GM10248 (cell line): Measurements from ENCODE around the gene SLC37A1.

ENCODE experiments used
- CTCF ChIA-PET: fragments of 300-600 bp; sonication (Branson Sonifier 250); formaldehyde crosslinking; extraction: SDS; loops from one replicate; lab custom pipeline; 2021; ENCODE audit warnings: antibody characterized with exemption; lab: Yijun Ruan, JAX
- POLR2A ChIA-PET: fragments of 350-650 bp; sonication (Branson Sonifier 250); formaldehyde crosslinking; extraction: SDS; loops from one replicate; lab custom pipeline; 2020; ENCODE audit warnings: antibody characterized with exemption; lab: Yijun Ruan, JAX
- DNase-seq: peaks from one replicate; pipeline ENCODE4 v3.0.0; 2012; ENCODE audit errors: extremely low spot score
- CTCF ChIP-seq: IDR thresholded peaks from 2 replicates; pipeline ENCODE4 v1.5.1; 2012; ENCODE audit warnings: mild to moderate bottlenecking, low read depth; ENCODE audit errors: extremely low read depth, missing control alignments, control extremely low read depth

Gene SLC37A1

GRCh38 chr21:42556960-42557359, 43.3 kb downstream of the SLC37A1 start:
- no peak for DNase-seq
- ChIA-PET POLR2A (interaction anchor here (0.5 kb wide), 1 partner anchor 795 kb away, joined by 3 read pairs; no protein-coding TSS in a partner anchor), CTCF (interaction anchor here (0.9 to 1.4 kb wide), 2 partner anchors 10 to 22 kb away, joined by 3 read pairs; no protein-coding TSS in a partner anchor)
- no peak for TF ChIP-seq CTCF

GRCh38 chr21:42557420-42557819, 43.8 kb downstream of the SLC37A1 start:
- ChIA-PET POLR2A (no interaction called here), CTCF (interaction anchor here (0.9 to 1.4 kb wide), 3 partner anchors 8 to 22 kb away, joined by 3 read pairs; no protein-coding TSS in a partner anchor)
- no peak for TF ChIP-seq CTCF
- DNase-seq: no peak

GRCh38 chr21:42558368-42558767, 44.7 kb downstream of the SLC37A1 start:
- DNase-seq: no peak
- POLR2A ChIA-PET: no interaction called here
- CTCF ChIA-PET: interaction anchor here (0.9 to 1.4 kb wide), 2 partner anchors 9 to 21 kb away, joined by 3 to 4 read pairs; no protein-coding TSS in a partner anchor
- TF ChIP-seq CTCF: no peak

GRCh38 chr21:42558846-42559245, 45.2 kb downstream of the SLC37A1 start:
- POLR2A ChIA-PET: no interaction called here

GRCh38 chr21:42559326-42559725, 45.7 kb downstream of the SLC37A1 start:
- CTCF ChIA-PET: interaction anchor here (1.4 to 1.8 kb wide), 2 partner anchors 10 to 280 kb away, joined by 3 to 5 read pairs; no protein-coding TSS in a partner anchor
- POLR2A ChIA-PET: no interaction called here
- no peak for TF ChIP-seq CTCF
- DNase-seq: no peak

More at GRCh38 chr21:42558846-42559245, 45.2 kb downstream of the SLC37A1 start:
- CTCF ChIA-PET: interaction anchor here (1.4 to 1.8 kb wide), 2 partner anchors 10 to 22 kb away, joined by 4 to 5 read pairs; no protein-coding TSS in a partner anchor
- no peak for TF ChIP-seq CTCF
- DNase-seq: no peak

GRCh38 chr21:42560517-42561179, 47.0 kb downstream of the SLC37A1 start:
- CTCF ChIA-PET: interaction anchor here (1.4 to 1.8 kb wide), 2 partner anchors 12 to 281 kb away, joined by 3 to 5 read pairs; no protein-coding TSS in a partner anchor
- POLR2A ChIA-PET: no interaction called here
- no peak for DNase-seq

More at GRCh38 chr21:42560517-42561179, 47.0 kb downstream of the SLC37A1 start:
- no peak for TF ChIP-seq CTCF
